AG08395 (cell line): ENCODE data around the gene CEP170.

Experiments used
- DNase-seq: peaks from one replicate; pipeline ENCODE4 v3.0.0; 2012; ENCODE audit warnings: mixed read lengths, low spot score

CEP170 gene

GRCh38 chr1:243267914-243268653 lies 13.0 kb upstream of the CEP170 start:
- DNase-seq, result peak; percentile 54

- DNase-seq, result no peak
Observed at GRCh38 chr1:243267471-243267880, 12.4 kb upstream of the CEP170 start.

GRCh38 chr1:243266231-243266630 lies 11.2 kb upstream of the CEP170 start:
- DNase-seq, result no peak

DNA sequence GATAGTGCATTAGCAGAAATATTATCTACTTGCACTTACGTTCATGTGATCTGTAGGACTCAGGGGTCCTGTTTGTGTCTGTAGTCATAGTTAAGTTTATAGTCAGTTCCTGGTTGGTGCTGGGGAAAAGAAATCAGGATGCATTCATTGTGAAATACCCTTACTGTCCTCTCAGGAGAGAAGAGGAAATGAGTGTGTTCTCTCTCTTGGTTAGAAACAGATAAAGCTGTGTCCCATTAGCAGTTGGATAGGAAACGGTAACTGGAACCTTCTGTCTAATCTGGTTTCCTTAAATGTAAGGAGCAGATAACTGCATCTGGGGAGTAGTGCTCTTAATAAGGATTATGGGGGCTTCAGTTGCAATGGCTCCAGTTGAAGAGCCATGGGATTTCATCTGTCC lies 9.6 kb upstream of the CEP170 start:
- DNase-seq, result peak; percentile 36

GRCh38 chr1:243261390-243261789 lies 6.3 kb upstream of the CEP170 start:
- DNase-seq, result no peak

- DNase-seq, result no peak
Observed at GRCh38 chr1:243260221-243260880, 5.3 kb upstream of the CEP170 start.

GRCh38 chr1:243258731-243259130 lies 3.6 kb upstream of the CEP170 start:
- no peak for DNase-seq

DNA sequence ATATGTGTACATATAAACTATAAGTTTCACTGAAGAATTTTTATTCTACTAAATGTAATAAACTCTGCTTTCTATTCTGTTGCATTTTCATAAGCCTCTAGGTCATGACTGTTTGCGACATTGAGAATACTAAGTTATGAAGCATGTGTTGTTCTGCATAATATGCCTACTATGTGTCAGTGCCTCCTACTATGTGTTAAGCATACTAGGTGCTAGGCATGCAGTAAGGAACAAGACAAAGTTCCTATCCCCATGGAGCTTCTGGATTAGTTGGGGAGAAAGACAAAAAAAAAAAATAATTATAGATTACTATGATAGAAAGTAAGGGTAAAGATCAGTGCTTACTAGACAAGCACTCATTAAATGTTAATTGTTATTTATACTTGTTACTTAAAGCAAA lies 2.1 kb upstream of the CEP170 start:
- no peak for DNase-seq

- no peak for DNase-seq
Observed at GRCh38 chr1:243256590-243256989, 1.5 kb upstream of the CEP170 start.

DNA sequence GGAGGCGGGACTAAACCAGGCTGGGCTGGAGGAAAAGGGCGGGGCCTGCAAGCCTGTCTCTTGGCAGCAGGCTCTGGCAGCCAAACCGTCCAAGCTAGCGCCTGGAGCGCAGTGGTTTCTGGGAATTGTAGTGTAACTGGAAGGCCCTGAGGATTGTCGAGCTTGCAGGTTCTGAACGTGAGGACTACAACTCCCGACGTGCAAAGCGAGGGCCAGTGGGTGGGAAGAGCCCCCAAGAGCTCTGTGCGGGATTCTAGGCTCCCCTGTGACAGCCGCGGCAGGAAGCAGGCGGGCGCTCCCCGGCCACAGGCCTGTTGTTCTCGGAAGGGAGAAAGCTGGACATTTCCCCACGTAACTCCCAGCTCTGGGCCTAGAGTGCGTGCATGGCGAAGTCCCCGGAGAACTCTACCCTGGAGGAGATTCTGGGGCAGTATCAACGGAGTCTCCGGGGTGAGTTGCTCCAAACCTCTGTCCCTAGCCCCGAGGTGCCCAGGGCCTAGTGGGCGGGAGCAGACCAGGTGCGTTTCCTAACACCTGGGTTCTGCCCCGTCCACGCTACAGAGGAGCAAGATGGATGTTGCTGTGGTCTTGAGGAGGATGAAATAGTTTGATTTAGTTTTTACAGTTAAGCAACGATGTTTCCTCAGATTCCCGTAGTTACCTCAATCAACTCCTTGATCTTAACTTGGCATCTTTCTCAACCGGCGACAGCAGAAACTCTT lies 871 bp upstream of the CEP170 start, which contains the start of gene SDCCAG8:
Gene SDCCAG8, plus strand, starts transcription at position 251 of the 722 bp plus-strand sequence. Its CDS starts 133 bp downstream, at position 384.
- peak; percentile 96 for DNase-seq

GRCh38 chr1:243254233-243254926 lies 701 bp downstream of the CEP170 start:
- peak; percentile 55 for DNase-seq

GRCh38 chr1:243253926-243254232 lies 1.2 kb downstream of the CEP170 start:
- DNase-seq, result no peak

GRCh38 chr1:243253211-243253925 lies 1.7 kb downstream of the CEP170 start:
- DNase-seq, result no peak

DNA sequence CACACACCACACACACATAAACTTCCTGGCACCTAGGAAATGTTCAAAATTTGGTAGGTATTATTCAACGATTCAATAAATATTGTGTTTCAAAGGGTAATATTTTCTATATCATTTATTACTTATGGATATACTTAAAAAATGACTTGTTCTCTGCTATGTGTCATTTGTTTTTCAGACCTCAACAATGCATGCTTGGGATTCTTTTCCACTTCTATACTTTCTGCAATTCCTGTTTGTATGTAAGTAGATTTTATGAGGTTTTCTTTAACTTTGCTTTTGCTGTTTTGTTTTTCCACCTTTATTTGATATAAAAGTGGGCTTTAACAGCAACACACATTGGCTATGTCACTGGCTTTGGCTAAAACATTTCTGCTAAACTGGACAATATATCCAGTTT lies 3.5 kb downstream of the CEP170 start:
- no peak for DNase-seq

DNA sequence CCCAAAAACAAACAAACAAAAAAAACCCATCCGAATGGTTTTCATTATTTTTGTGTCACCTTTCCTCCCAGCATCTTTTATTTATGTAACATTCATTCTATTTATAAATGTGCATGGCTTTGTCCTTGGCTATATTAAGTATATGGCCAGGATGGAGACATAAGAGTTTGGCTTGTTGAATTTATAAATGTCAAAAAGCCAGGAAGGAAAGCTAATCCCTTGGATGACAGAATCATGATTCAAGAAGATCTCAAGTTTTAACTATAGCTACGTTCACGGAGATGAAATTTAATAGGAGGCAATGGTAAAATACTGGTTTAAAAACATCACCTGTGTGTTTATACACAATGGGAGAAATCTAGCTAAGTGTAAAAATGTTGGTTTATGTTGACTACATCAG lies 5.0 kb downstream of the CEP170 start:
- DNase-seq, result no peak

DNA sequence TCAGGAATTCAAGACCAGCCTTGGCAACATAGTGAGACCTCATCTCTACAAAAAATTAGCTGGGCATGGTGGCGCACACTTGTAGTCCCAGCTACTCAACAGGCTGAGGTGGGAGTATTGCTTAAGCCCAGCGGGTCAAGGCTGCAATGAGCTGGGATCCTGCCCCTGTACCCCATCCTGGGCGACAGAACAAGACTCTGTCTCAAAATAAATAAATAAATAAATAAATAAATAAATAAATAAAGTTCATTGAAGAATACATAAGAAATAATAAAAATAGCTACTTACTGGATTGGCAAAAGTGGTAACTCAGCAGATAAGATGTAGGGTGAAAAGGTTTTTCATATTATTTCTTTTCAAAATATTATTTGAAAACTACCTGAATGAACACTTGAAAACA lies 5.9 kb downstream of the CEP170 start:
- DNase-seq, result no peak

DNA sequence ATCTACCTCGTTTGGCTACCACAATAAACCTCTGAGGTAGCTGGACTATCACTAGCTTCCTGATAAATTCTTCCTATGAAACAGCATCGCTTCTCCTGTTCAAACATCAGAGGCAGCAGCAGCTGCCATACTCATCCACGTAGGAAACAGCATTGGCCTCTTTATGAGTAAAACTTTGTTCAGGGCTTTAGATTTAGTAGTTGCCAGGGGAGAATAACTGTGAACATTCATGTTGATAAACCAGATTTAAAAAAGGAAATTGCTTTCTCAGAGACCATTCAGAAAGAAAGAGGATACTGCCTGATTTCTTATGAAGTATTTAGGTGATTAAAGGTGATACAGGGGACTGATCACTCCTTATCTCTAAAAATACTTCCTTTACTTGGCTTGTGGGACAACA lies 7.2 kb downstream of the CEP170 start:
- no peak for DNase-seq

- DNase-seq, result peak; percentile 15
Observed at GRCh38 chr1:243246916-243247315, 8.2 kb downstream of the CEP170 start.

DNA sequence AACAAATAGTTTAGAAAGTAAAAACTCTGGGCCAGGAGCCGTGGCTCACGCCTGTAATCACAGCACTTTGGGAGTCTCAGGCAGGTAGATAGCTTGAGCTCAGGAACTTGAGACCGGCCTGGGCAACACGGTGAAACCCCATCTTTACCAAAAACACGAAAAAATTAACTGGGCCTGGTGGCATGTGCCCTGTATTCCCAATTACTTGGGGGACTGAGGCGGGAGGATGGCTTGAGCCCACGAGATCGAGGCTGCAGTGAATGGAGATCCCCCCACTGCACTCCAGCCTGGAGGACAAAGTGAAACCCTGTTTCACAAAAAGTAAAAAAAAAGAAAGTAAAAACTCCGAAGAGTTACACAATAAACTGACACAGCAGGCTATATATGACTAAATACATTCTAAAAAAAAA lies 10.6 kb downstream of the CEP170 start:
- DNase-seq, result no peak

- no peak for DNase-seq
Observed at GRCh38 chr1:243236604-243237252, 18.4 kb downstream of the CEP170 start.

DNA sequence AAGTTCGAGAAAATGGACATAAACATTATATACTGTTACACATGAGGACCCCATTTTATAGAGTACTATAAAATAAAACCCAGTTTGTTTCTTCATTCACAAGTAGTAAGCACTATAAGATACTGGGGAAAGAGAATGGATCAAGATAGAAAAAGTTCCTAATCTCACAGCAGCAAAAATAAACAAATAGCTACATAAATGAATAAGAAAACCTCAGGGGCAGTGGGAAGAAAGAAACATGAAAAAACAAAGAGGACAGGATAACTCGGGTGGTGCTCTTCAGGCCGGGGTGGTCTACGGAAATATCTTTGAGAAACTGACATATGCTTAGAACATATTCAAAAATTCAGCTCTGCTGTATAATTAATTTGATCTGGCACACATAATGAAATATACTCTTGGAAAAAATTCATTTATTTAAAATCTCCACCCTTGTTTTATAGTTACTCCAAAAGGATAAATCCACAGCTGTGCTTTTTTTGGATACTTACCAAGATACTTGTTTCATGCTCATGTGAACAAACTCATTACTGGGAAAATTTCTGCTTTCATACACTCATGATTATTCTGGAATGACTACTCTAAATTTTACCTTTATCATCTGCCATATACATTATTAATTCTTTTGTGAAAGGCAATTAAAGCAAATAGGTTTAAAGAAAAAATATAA lies 20.0 kb downstream of the CEP170 start:
- no peak for DNase-seq
